ENCODE measurements around the gene HOXA2. TPM values are rescaled to one million over a fixed set of nuclear protein-coding genes. Genes with fewer than 3 reads are reported as not detected.

Gene HOXA2
- total and polyA plus RNA-seq, 2 of the 13 experiments (the other 11 are each of a cell fraction or from before 2014, with no cell fraction given), result 0.22 to 0.29 TPM

DNA sequence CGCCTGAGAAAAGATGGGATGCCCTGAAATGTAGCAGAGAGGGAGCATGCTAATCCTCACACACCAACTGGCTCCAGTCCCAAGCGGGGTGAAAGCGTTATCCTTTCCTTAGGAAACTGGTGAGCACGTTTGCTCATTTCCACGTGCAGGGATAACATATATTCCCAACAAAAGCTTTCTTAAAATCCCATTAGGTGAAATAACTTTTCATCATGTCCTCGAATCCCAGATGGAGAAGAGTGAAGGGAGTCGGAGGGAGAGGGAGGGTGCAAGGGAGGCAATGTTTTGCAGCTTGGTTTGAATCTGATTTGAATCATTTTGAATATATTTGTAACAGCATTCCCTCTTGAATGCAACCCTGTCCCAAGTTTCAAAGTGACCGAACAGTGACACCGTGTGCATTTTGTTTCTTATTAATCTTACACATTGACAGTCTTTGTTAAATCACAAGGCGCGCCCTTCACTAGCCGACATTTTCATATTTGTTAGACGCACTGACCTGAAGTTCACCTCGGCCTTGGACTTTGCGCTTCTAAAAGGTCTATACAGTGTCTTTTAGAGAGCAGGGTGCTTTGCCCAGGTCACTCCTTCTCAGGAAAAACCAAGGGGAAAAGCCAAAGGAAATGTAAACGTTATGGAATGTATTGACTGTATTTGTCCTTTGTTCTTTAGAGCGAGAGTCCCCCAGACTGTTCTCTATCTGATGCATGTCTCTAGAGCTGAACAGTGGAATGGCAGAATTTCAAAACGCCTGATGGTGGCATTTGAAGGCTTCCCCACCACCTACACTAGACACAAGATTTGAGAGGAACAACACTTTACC, 31.1 kb upstream of the HOXA2 start (continued):
- TF ChIP-seq, protein P1, sequence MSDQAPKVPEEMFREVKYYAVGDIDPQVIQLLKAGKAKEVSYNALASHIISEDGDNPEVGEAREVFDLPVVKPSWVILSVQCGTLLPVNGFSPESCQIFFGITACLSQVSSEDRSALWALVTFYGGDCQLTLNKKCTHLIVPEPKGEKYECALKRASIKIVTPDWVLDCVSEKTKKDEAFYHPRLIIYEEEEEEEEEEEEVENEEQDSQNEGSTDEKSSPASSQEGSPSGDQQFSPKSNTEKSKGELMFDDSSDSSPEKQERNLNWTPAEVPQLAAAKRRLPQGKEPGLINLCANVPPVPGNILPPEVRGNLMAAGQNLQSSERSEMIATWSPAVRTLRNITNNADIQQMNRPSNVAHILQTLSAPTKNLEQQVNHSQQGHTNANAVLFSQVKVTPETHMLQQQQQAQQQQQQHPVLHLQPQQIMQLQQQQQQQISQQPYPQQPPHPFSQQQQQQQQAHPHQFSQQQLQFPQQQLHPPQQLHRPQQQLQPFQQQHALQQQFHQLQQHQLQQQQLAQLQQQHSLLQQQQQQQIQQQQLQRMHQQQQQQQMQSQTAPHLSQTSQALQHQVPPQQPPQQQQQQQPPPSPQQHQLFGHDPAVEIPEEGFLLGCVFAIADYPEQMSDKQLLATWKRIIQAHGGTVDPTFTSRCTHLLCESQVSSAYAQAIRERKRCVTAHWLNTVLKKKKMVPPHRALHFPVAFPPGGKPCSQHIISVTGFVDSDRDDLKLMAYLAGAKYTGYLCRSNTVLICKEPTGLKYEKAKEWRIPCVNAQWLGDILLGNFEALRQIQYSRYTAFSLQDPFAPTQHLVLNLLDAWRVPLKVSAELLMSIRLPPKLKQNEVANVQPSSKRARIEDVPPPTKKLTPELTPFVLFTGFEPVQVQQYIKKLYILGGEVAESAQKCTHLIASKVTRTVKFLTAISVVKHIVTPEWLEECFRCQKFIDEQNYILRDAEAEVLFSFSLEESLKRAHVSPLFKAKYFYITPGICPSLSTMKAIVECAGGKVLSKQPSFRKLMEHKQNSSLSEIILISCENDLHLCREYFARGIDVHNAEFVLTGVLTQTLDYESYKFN (CRISPR knock-in tag; conservative IDR thresholded peaks at IDR 0.05), result peak; percentile 82
- TF ChIP-seq, protein P2, sequence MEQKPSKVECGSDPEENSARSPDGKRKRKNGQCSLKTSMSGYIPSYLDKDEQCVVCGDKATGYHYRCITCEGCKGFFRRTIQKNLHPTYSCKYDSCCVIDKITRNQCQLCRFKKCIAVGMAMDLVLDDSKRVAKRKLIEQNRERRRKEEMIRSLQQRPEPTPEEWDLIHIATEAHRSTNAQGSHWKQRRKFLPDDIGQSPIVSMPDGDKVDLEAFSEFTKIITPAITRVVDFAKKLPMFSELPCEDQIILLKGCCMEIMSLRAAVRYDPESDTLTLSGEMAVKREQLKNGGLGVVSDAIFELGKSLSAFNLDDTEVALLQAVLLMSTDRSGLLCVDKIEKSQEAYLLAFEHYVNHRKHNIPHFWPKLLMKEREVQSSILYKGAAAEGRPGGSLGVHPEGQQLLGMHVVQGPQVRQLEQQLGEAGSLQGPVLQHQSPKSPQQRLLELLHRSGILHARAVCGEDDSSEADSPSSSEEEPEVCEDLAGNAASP (CRISPR knock-in tag; IDR thresholded peaks at IDR 0.05; ENCODE audit: borderline replicate concordance), result peak; percentile 75; the same call in 1 of the 2 replicates
- TF ChIP-seq, protein P3, sequence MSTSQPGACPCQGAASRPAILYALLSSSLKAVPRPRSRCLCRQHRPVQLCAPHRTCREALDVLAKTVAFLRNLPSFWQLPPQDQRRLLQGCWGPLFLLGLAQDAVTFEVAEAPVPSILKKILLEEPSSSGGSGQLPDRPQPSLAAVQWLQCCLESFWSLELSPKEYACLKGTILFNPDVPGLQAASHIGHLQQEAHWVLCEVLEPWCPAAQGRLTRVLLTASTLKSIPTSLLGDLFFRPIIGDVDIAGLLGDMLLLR (CRISPR knock-in tag; IDR thresholded peaks at IDR 0.05), result no peak
- TF ChIP-seq PPARG (CRISPR knock-in tag; conservative IDR thresholded peaks at IDR 0.05) (peak; percentile 64), TARDBP (CRISPR knock-in tag; IDR thresholded peaks at IDR 0.05) (peak; percentile 71; the same call in 1 of the 2 replicates), EED (CRISPR knock-in tag; IDR thresholded peaks at IDR 0.05) (no peak), TBL1XR1 (IDR thresholded peaks at IDR 0.05; ENCODE audit: borderline replicate concordance, low read length, partially characterized antibody) (peak; percentile 64), HDAC2 (CRISPR knock-in tag; IDR thresholded peaks at IDR 0.05) (peak; percentile 21), SP4 (CRISPR knock-in tag; IDR thresholded peaks at IDR 0.05) (0 out of 2 replicates have a peak, but pooled peaks have one; percentile 16), NR2F1 (CRISPR knock-in tag; IDR thresholded peaks at IDR 0.05) (peak; percentile 57 to 67), DMAP1 (CRISPR knock-in tag; IDR thresholded peaks at IDR 0.05) (peak; percentile 52; the same call in 1 of the 2 replicates), THAP11 (CRISPR knock-in tag; IDR thresholded peaks at IDR 0.05) (0 out of 2 replicates have a peak, but pooled peaks have one; percentile 17), BCL6 (CRISPR knock-in tag; IDR thresholded peaks at IDR 0.05) (peak; percentile 92), SOX6 (IDR thresholded peaks at IDR 0.05) (no peak), SOX6 (CRISPR knock-in tag; IDR thresholded peaks at IDR 0.05) (peak; percentile 90), HMG20A (CRISPR knock-in tag; IDR thresholded peaks at IDR 0.05; ENCODE audit: borderline replicate concordance) (peak; percentile 79; the same call in 1 of the 2 replicates), STAG1 (CRISPR knock-in tag; IDR thresholded peaks at IDR 0.05) (peak; percentile 23; the same call in 1 of the 2 replicates), ZNF841 (CRISPR knock-in tag; IDR thresholded peaks at IDR 0.05; ENCODE audit: borderline replicate concordance) (0 out of 2 replicates have a peak, but pooled peaks have one; percentile 18)
- TF ChIP-seq, protein P4, sequence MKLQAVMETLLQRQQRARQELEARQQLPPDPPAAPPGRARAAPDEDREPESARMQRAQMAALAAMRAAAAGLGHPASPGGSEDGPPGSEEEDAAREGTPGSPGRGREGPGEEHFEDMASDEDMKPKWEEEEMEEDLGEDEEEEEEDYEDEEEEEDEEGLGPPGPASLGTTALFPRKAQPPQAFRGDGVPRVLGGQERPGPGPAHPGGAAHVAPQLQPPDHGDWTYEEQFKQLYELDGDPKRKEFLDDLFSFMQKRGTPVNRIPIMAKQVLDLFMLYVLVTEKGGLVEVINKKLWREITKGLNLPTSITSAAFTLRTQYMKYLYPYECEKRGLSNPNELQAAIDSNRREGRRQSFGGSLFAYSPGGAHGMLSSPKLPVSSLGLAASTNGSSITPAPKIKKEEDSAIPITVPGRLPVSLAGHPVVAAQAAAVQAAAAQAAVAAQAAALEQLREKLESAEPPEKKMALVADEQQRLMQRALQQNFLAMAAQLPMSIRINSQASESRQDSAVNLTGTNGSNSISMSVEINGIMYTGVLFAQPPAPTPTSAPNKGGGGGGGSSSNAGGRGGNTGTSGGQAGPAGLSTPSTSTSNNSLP (IDR thresholded peaks at IDR 0.05; ENCODE audit: low read depth, low read length), result 0 out of 2 replicates have a peak, but pooled peaks have one; percentile 5
- TF ChIP-seq, protein P5, sequence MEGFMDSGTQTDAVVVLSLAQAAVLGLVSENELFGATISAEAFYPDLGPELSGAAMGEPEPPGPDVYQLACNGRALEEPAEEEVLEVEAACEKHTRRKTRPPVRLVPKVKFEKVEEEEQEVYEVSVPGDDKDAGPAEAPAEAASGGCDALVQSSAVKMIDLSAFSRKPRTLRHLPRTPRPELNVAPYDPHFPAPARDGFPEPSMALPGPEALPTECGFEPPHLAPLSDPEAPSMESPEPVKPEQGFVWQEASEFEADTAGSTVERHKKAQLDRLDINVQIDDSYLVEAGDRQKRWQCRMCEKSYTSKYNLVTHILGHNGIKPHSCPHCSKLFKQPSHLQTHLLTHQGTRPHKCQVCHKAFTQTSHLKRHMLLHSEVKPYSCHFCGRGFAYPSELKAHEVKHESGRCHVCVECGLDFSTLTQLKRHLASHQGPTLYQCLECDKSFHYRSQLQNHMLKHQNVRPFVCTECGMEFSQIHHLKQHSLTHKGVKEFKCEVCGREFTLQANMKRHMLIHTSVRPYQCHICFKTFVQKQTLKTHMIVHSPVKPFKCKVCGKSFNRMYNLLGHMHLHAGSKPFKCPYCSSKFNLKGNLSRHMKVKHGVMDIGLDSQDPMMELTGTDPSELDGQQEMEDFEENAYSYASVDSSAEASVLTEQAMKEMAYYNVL (CRISPR knock-in tag; IDR thresholded peaks at IDR 0.05; ENCODE audit: borderline replicate concordance), result peak; percentile 86

Measured in HepG2 (cell line).